ENCODE data around the gene PTPRK. TPM values are rescaled to one million over a fixed set of nuclear protein-coding genes. Genes with fewer than 3 reads are reported as not detected.

Gene PTPRK
- total RNA-seq, 2 experiments from 2014 or later: 2.6 to 7.8 TPM

GRCh38 chr6:127949251-127949650 is 571.1 kb downstream of the PTPRK start:
- no peaks in the 10 kb centered on the region for H3K27me3 Mint-ChIP-seq
- CTCF ChIA-PET: interaction anchor here (1.4 to 3.9 kb wide), 4 partner anchors 9 to 50 kb away, joined by 3 to 15 read pairs (median 7); no protein-coding TSS in a partner anchor
- H3K4me3 Mint-ChIP-seq: no peak overlapping the region
- H3K27ac Mint-ChIP-seq: no peak overlapping the region
- peaks cover 47% of the 10 kb centered on the region for H3K36me3 Mint-ChIP-seq
- no peak for ATAC-seq
- peaks cover 15% of the 10 kb centered on the region for H3K9me3 Mint-ChIP-seq (ENCODE audit: low read depth)
- H3K4me1 Mint-ChIP-seq: peaks cover 58% of the 10 kb centered on the region
- DNase-seq: no peak

- no peak for DNase-seq
- CTCF ChIA-PET: no interaction called here
- H3K9me3 Mint-ChIP-seq (ENCODE audit: low read depth): peaks cover 17% of the 10 kb centered on the region
- H3K27me3 Mint-ChIP-seq: no peaks in the 10 kb centered on the region
- no peak overlapping the region for H3K4me3 Mint-ChIP-seq
- peak; percentile 8 for ATAC-seq
- peaks cover 36% of the 10 kb centered on the region for H3K4me1 Mint-ChIP-seq
- peak overlapping the region; percentile 19 for H3K27ac Mint-ChIP-seq
- H3K36me3 Mint-ChIP-seq: peaks cover 66% of the 10 kb centered on the region
These were observed 574.0 kb downstream of the PTPRK start for GRCh38 chr6:127946388-127946787.

GRCh38 chr6:127945434-127946097 is 574.8 kb downstream of the PTPRK start:
- ATAC-seq (no peak), DNase-seq (no peak)
- Mint-ChIP-seq H3K4me3 (no peak overlapping the region), H3K27me3 (no peaks in the 10 kb centered on the region), H3K9me3 (ENCODE audit: low read depth) (peaks cover 17% of the 10 kb centered on the region), H3K27ac (no peak overlapping the region), H3K36me3 (peaks cover 69% of the 10 kb centered on the region), H3K4me1 (peaks cover 31% of the 10 kb centered on the region)
- CTCF ChIA-PET: no interaction called here

GRCh38 chr6:127941228-127941627 is 579.2 kb downstream of the PTPRK start:
- H3K36me3 Mint-ChIP-seq: peaks cover 52% of the 10 kb centered on the region
- DNase-seq (no peak), ATAC-seq (no peak)
- H3K27me3 Mint-ChIP-seq: no peaks in the 10 kb centered on the region
- CTCF ChIA-PET: no interaction called here
- H3K4me3 Mint-ChIP-seq: no peak overlapping the region
- peaks cover 10% of the 10 kb centered on the region for H3K9me3 Mint-ChIP-seq (ENCODE audit: low read depth)
- H3K4me1 Mint-ChIP-seq: peaks cover 41% of the 10 kb centered on the region
- H3K27ac Mint-ChIP-seq: no peak overlapping the region

- CTCF ChIA-PET: interaction anchor here (0.6 to 1.6 kb wide), 5 partner anchors 8 to 41 kb away, joined by 3 to 6 read pairs (median 3); no protein-coding TSS in a partner anchor
- H3K27ac Mint-ChIP-seq: peak overlapping the region; percentile 84
These were observed 580.8 kb downstream of the PTPRK start for GRCh38 chr6:127939442-127940066.

GRCh38 chr6:127938701-127939100 is 581.7 kb downstream of the PTPRK start:
- peak overlapping the region; percentile 84 for H3K27ac Mint-ChIP-seq
- peaks cover 58% of the 10 kb centered on the region for H3K4me1 Mint-ChIP-seq
- H3K27me3 Mint-ChIP-seq: no peaks in the 10 kb centered on the region
- DNase-seq (no peak), ATAC-seq (peak; percentile 27)
- peaks cover 2% of the 10 kb centered on the region for H3K9me3 Mint-ChIP-seq (ENCODE audit: low read depth)
- CTCF ChIA-PET: interaction anchor here (0.6 to 1.7 kb wide), 5 partner anchors 9 to 41 kb away, joined by 3 to 5 read pairs (median 3); no protein-coding TSS in a partner anchor
- H3K4me3 Mint-ChIP-seq: peak overlapping the region; percentile 29
- peaks cover 34% of the 10 kb centered on the region for H3K36me3 Mint-ChIP-seq

More at GRCh38 chr6:127939442-127940066, 580.8 kb downstream of the PTPRK start:
- peaks cover 50% of the 10 kb centered on the region for H3K4me1 Mint-ChIP-seq
- peaks cover 37% of the 10 kb centered on the region for H3K36me3 Mint-ChIP-seq
- H3K9me3 Mint-ChIP-seq (ENCODE audit: low read depth): peaks cover 2% of the 10 kb centered on the region
- no peak overlapping the region for H3K4me3 Mint-ChIP-seq
- H3K27me3 Mint-ChIP-seq: no peaks in the 10 kb centered on the region
- ATAC-seq: peak; percentile 35
- DNase-seq: no peak

- Mint-ChIP-seq H3K27me3 (no peaks in the 10 kb centered on the region), H3K27ac (peak overlapping the region; percentile 84), H3K4me1 (peaks cover 67% of the 10 kb centered on the region), H3K4me3 (no peak overlapping the region), H3K36me3 (peaks cover 32% of the 10 kb centered on the region), H3K9me3 (ENCODE audit: low read depth) (peaks cover 8% of the 10 kb centered on the region)
- ATAC-seq: no peak
- DNase-seq: no peak
- CTCF ChIA-PET: interaction anchor here (1.7 to 2.7 kb wide), 3 partner anchors 11 to 30 kb away, joined by 4 to 15 read pairs (median 4); no protein-coding TSS in a partner anchor
These were observed 582.7 kb downstream of the PTPRK start for GRCh38 chr6:127937747-127938146.

- Mint-ChIP-seq H3K27me3 (no peaks in the 10 kb centered on the region), H3K9me3 (ENCODE audit: low read depth) (peaks cover 11% of the 10 kb centered on the region), H3K4me1 (peaks cover 70% of the 10 kb centered on the region), H3K4me3 (no peak overlapping the region), H3K27ac (no peak overlapping the region), H3K36me3 (peaks cover 32% of the 10 kb centered on the region)
- CTCF ChIA-PET: interaction anchor here (0.9 to 2.7 kb wide), 5 partner anchors 12 to 31 kb away, joined by 3 to 15 read pairs (median 4); no protein-coding TSS in a partner anchor
- DNase-seq: no peak
- no peak for ATAC-seq
These were observed 583.3 kb downstream of the PTPRK start for GRCh38 chr6:127937102-127937501.

- Mint-ChIP-seq H3K9me3 (ENCODE audit: low read depth) (peaks cover 11% of the 10 kb centered on the region), H3K36me3 (peaks cover 37% of the 10 kb centered on the region), H3K27me3 (no peaks in the 10 kb centered on the region), H3K4me3 (peak overlapping the region; percentile 71), H3K4me1 (peaks cover 66% of the 10 kb centered on the region), H3K27ac (peak overlapping the region; percentile 98)
- DNase-seq (no peak), ATAC-seq (peak; percentile 1)
- CTCF ChIA-PET: interaction anchor here (0.7 to 2.9 kb wide), 13 partner anchors 9 to 79 kb away, joined by 3 to 15 read pairs (median 5); partner anchors contain the start of gene THEMIS
These were observed 585.4 kb downstream of the PTPRK start for GRCh38 chr6:127934956-127935355.

GRCh38 chr6:127933852-127934840 is 586.3 kb downstream of the PTPRK start:
- Mint-ChIP-seq H3K27me3 (no peaks in the 10 kb centered on the region), H3K27ac (peak overlapping the region; percentile 98), H3K4me3 (peak overlapping the region; percentile 71), H3K4me1 (peaks cover 58% of the 10 kb centered on the region), H3K36me3 (peaks cover 37% of the 10 kb centered on the region), H3K9me3 (ENCODE audit: low read depth) (peaks cover 11% of the 10 kb centered on the region)
- CTCF ChIA-PET: interaction anchor here (0.7 to 2.9 kb wide), 12 partner anchors 10 to 79 kb away, joined by 3 to 14 read pairs (median 5); partner anchors contain the start of gene THEMIS
- peak; percentile 88 for DNase-seq
- ATAC-seq: peak; percentile 89

GRCh38 chr6:127933137-127933536 is 587.3 kb downstream of the PTPRK start:
- peak overlapping the region; percentile 98 for H3K27ac Mint-ChIP-seq

GRCh38 chr6:127932708-127933107 is 587.7 kb downstream of the PTPRK start:
- H3K4me3 Mint-ChIP-seq: no peak overlapping the region
- no peaks in the 10 kb centered on the region for H3K27me3 Mint-ChIP-seq
- ATAC-seq: no peak
- CTCF ChIA-PET: interaction anchor here (0.8 to 2.9 kb wide), 2 partner anchors 11 to 14 kb away, joined by 3 to 11 read pairs; no protein-coding TSS in a partner anchor
- peak overlapping the region; percentile 98 for H3K27ac Mint-ChIP-seq
- H3K36me3 Mint-ChIP-seq: peaks cover 47% of the 10 kb centered on the region
- H3K9me3 Mint-ChIP-seq (ENCODE audit: low read depth): peaks cover 16% of the 10 kb centered on the region
- H3K4me1 Mint-ChIP-seq: peaks cover 45% of the 10 kb centered on the region
- DNase-seq: no peak

More at GRCh38 chr6:127933137-127933536, 587.3 kb downstream of the PTPRK start:
- H3K27me3 Mint-ChIP-seq: no peaks in the 10 kb centered on the region
- H3K9me3 Mint-ChIP-seq (ENCODE audit: low read depth): peaks cover 16% of the 10 kb centered on the region
- ATAC-seq (no peak), DNase-seq (no peak)
- CTCF ChIA-PET: interaction anchor here (0.8 to 2.9 kb wide), 3 partner anchors 11 to 25 kb away, joined by 3 to 11 read pairs (median 11); no protein-coding TSS in a partner anchor
- no peak overlapping the region for H3K4me3 Mint-ChIP-seq
- H3K4me1 Mint-ChIP-seq: peaks cover 49% of the 10 kb centered on the region
- H3K36me3 Mint-ChIP-seq: peaks cover 45% of the 10 kb centered on the region

Measured in activated CD8-positive, alpha-beta memory T cell treated with anti-CD3 and anti-CD28 coated beads, Interleukin-2, amount 10 ng/mL, durations not matched to agents 7 days and 5 days (primary cell).